NOMO-1 treated with dmso at 0.1 percent for 144 hours (cell line): ENCODE measurements around the gene INPP4A.

Experiments used
- DNase-seq: peaks from one replicate; lab custom pipeline; 2025; ENCODE audit not compliant: unreplicated experiment; lab: John Stamatoyannopoulos, UW

The INPP4A gene

DNA sequence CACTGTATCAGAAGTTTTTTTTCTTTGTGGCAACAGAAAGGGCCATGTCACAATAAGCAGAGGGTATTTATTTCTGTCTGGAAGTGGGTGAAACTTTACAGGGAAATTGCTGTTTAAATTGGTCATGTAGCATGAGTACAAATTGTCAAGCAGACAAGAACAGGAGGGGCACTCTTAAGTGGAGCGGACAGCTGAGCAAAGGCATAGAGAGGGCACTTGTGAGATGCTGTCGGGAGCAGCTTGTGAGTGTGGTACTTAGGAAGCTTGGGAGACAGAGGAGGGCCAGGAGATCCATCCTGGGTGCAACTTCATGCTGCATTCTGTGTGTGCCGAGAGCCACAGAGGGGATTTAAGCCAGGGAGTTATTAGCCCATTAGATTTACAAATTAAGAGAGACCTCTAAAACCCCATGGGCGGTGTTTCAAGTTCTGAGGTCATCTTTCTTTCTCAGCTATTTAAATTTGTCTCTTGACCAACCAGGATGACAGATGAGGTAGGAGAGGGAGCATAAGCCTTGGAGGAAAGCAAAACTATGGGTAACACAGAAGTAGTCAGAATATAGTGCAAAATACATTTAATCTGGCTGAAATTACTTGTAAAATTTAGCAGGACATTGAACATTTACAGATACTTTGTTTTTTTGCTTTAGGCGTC lies 30.4 kb downstream of the INPP4A start:
- DNase-seq: no peak

DNA sequence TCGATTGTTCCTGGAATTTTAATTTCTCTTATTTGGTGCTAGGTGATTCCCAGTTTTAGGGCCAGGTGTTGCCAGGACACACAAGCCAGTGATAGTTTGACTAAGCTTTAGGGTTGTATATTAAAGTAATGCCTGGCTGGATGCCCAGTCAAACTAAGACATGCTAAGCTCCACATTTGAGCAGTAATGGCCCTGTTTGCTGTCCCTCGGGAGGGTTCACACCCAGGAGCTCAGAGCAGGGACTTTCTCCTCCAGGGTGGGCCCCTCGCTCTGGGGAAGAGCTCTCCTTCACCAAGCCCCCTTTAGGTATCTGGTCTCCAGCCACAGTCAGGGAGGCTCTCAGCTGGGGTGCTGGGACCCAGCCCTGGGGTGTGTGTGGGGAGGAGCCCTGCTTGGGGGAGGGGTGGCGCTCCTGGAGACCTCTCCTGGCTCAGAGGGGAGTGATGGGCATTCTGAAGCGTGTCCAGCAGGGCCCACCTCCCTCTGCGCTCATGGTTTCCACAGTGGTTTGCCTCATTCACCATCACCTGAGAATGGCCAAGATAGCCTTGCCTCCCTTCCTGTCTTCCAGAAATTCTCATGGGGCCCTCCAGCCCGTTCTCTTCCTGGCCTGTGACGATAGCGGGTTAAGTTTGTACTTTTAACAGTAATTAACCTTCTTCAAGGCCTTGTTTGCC lies 31.7 kb downstream of the INPP4A start:
- no peak for DNase-seq

DNA sequence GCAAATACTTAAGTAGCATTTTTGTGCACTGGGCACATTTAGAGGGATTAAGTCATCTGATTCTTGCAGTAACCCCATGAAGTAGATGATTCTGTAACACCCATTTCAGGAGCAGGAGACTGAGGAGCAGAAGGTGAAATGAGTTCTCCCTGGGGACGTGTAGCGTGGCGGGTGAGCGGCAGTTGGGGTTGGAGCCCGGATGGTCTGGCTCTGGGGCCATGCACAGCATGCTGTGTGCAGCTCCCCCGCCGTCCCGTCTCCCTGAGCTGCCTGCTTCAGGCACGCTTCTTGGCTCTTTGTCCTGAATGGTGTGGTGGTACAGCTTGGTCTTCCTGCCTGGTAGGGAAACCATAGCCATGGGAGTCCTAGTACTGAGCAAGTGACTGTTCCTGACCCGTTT lies 32.4 kb downstream of the INPP4A start:
- no peak for DNase-seq

DNA sequence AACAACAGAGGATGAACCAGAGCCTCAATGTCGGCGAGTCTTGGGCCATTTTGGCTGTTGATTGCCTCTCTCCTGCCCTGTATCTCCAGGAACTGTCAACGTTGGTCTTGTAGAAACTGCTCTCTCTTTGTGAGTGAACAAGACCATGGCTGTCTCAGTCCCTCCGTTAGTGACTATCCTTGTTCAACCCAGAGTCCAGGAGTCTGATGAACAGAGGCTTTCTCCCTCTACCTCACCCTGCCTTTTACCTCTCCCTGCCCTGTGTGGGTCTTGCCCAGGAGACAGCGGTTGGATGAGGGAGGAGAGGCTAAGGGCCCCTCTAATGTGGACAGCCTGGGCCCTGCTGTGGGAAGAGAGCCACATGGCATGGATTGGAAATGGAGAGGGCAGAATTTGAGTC lies 32.8 kb downstream of the INPP4A start:
- no peak for DNase-seq

DNA sequence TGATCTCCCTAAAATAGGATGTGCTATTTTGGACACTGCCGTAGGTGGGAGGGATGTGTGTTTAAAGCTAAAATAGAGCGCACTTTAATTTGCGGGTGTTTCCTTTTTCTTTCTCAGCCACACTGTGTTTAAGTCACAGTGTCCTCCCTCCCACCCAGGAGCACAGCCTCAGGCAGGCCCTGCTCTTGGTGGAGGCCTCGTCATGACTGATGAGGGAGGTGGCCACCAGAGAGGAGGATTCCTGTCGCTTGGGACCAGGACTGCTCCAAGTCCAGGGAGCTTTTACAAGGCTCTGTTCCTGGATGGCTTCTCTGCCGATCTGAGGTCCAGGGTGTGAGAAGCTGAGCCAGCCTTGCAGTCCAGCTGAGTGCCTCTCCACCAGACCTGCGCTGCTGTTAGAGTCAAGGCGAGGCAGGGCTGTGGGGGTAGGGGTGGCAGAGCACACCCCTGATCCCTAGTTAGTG lies 33.5 kb downstream of the INPP4A start:
- DNase-seq: peak; percentile 58

DNA sequence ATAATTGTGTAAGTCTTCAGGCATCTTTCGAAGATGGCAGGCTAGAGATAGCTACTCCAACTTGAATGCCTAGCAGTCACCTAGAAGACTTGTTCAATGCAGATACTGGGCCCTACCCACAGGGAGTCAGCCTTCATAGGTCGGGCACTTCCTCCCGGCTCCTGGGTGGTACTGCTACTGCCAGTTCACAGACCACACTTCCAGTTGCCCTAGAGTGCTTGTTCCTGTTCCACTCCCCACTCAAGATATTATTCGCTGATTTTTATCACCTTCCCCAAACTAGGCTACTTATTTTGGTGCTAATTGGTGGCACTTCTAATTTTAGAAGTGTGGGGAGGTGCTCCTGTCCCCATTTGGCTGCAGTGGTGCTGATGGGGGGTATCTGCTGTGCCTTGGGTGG lies 34.2 kb downstream of the INPP4A start:
- no peak for DNase-seq

DNA sequence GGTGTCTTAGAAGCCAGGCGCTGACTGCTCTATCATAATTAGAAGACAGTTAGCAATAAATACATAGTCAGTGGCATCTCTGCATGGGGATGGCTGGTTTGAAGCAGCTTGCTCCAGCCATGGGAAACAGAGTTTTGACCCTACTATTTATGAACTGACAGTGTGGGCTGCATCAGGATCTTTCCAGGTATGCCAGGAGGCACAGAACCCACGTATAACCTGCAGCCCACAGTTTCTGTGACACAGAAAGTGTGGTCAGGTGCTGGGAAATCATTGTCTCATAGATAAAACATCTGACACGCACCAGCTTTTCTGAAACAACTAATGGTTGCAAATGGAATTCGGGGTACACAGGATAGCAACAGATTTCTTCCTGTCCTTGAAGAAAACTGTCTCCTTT lies 34.7 kb downstream of the INPP4A start:
- DNase-seq: no peak

DNA sequence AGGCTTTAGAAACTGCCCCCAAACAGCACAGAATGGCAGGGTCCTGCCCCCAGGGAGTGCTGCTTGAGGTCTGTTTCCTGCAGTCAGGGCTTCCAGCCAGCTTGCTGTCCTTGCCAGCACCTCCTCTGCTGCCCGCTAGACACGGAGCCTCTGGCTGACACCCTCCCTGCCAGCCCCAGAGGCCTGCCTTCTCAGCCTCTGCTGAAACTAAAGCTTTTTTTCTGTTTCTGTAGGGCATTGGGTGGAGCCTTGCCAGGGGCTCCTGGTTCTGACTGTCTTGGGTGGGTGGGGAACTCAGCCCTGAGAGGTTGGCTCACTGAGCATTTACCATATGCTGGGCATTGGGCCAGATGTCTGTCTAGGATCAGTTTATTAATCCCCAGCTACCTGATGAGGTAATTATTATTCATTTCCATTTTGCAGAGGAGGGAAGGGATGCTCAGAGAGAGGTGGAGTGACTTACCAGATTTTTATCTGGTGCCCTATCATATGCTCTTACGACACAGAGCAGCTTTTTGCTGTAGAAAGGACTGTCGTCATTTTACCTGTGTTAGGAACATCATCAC lies 35.4 kb downstream of the INPP4A start:
- no peak for DNase-seq

DNA sequence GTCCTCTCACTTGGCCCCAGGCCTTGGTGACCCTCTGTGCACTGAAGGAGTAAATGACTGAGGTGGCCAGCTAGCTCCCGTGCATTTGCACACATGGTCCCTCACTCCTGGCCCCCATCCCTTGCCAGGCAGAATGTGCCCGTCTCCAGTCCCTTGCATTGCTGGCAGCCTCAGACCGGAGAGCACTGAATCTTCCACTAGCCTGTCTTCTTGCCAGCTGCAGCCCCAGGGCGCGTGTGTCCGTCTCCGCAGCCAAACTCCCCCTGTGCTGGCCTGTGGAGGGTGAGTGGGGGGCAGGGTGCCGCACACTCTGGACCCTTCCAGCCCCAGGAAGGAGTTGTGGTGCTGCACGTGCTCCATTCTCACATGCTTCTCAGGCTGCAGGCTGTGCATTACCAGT lies 35.9 kb downstream of the INPP4A start:
- DNase-seq: no peak

DNA sequence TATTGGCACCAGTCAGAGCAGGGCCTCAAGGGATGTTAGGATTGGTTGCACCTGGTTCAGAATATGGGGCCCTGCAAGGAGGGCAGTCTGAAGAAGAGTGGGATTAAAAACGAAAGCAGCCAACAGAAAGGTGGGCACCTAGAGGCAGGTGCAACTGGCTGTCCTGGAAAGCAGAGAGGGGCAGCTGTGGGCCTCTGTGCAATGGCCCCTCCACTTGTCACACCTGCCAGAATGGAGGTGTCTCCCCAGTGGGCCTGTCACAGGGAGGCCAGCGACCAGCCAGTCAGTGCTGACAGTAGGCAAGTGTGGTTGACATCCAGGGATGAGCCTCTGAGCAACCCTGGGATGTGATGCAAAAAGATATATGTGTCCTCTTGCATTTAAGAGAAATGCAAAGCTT lies 37.7 kb downstream of the INPP4A start:
- no peak for DNase-seq

DNA sequence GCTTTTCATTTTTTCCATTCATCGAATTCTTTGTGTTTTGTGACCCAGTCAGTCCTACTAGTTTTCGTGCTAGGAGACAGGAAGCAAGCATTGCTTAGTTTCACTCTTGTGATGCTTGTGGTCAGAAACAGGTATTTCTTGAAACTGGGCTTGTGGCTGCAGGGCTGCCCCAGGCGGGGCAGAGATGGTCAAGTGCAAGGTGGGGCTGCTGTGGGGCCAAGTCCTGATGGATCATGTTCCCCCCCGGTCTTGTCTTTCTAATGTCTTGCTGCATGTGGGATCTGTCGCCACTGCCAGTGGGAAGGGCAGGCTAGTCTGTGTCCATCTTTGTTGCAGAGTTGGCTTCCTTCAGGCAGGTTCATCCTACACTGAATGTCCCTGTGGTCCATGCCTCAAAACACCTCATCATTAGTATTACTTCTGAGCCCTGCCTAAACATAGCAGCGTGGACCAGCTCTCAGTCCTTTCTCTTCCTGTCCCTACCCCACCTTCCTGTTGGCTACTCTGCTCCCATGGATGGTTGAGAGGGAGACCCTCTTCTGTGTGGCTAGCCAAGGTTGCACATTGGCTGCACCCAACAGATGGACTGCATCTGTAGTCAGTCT lies 38.7 kb downstream of the INPP4A start:
- DNase-seq: no peak

DNA sequence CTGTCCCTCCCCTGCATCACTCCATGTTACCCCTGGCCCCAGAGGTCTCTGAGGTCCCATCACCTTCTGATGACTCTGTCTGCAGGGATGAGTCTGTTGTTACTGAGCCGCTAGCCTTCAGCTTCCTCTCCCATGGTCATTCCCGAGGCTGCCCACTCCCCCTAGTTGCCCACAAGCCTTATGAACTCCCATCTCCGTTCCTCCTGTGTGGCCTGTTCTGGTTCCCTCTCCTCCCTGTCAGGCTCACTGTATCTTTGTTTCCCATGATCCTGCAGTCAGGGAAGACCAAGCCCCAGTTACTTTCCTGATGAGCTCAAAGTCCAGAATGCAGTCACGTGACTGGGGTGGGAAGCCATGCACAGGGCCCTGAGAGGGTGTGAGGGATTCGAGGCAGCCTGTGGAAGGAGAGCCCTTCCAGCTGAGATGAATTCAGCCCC lies 39.5 kb downstream of the INPP4A start:
- DNase-seq: no peak

DNA sequence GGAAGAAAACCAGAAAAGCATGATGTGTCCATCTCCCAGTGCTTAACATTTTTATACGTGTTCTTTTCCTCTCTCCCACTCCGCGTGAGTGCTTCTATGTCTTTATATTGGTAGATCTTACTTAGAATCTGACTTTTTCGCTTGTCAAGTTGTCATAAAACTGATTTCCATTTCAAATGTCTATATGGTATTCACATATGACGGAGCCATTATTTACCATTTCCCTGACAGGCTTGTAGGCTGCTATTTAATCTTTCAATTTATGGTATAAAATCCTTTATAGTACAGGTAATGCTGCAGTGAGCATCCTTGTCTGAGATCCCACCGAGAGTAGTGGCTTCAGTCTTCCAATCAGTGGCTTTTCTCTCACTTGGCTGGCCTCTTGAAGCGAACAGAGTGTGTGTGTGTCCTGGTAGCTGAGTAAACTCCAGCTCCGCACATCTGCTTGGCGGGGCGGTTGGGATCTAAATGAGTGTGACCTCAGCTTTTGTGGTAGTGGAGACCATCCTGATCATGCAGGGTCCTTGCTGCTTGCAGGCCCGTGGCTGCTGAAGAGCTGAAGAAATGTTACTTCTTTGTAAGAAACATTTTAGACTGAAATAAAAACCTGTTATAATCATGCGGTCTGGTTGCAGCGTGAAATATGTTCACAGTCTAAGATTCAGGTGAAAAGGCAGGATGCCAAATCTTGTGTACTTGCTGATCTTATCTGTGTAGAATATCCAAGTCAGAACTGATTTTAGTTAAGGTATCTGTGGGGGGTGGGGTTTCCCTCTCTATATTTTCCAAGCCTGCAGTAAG lies 40.2 kb downstream of the INPP4A start:
- DNase-seq: no peak

DNA sequence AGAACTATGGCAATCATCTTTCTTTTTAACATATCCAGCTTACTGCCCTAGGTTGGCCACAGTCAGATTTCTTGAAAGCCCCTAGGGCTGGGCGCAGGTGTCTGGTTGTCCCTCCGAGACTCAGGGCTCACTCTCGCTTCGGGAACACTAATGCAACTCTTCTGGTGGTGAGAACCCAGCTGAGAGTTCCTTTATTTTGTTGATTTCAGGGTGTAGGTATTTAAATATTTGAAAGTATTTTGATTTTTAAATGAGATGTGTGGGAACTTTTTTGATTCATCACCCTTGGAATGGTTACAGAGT lies 40.7 kb downstream of the INPP4A start:
- no peak for DNase-seq

DNA sequence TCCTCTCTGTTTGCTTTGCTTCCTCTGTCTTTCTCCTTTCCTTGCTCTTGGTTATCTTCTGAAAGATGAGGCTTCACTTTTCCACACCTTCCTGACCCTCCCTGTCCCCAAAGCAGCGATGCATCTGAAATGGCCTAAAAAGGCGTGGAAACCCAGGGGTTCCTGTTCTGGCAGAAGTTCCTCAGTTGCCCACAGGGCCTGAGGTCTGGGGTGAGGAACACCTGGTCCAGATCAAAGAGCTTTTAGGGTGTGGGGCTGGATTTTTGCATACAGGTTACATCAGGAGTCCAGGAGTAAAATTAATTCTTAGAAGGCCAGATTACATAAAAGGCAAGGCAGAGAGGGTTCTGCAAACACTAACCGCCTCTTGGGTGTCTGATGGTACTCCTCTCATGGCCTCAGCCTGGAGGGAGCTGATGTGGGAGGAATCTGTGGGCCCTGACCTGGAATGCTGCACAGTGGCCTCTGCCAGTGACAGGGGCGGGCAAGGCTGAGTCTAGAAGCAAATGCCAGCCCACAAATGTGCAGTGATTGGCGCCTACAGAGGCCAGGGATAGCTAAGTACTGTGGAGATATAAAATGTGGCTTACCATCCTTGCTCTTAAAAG lies 41.8 kb downstream of the INPP4A start:
- DNase-seq: no peak

DNA sequence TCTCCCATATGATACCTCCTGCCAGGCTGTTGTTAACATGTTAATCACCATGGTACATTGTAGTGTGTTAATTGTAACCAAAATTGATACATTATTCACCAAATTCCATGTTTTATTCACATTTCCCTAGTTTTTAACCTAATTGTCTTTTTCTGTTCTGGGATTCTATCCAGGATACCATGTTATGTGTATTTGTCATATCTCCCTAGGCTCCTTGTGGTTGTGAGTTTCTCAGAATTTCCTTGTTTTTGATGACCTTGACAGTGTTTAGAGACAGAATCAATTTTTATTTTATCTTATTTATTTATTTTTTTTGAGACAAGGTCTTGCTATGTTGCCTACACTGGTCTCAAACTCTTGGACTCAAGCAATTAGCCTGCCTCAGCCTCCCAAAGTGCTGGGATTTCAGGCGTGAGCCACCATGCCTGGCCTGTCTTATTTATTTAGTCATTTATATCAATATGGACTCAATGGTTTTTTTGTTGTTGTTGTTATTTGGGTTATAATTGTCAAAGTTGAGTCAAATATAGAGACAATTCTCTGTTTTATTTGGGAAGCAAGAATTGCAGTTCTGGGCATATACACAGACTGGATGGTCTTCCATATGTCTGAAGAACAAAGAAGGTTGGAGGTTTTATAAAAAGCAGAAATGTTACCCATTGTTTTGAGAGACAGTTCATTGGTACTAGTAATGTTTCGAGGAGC lies 42.6 kb downstream of the INPP4A start:
- DNase-seq: no peak

DNA sequence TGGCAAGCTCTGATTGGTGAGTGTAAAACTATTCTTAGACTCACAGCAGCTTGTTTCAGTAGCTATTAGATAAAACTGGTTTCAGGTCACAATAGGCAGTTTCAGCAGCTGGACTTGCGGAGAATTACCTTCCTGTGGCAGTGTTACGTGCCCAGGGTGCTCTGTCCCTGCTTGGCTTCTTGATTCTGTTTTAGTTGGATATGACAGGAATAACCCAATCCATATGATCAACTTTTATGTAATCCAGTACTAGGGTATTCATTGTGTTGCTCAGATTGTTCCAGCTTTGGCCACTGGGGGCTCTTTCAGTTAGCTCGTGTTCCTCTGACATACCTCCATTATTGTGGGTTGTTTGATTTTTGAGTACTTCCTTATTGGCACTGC lies 43.1 kb downstream of the INPP4A start:
- peak; percentile 18 for DNase-seq

DNA sequence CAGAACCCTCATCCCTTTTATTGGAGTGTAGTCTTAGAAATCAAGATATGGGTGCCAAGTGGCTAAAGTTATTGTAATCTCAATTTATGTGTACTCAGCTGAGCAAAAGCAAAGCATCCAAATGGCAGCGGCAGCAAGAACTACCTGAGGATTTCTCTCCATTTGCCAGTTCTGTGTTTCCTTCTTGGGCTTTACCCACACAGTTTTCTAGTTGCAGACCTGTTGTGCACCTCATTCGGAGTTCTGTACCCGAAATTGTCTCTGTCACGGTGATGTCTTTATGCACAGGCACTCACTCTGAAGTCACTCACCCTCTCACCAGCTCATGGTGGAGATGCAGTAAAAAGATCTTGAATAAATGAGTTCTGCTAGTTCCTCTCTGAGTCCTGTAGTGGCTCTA lies 43.6 kb downstream of the INPP4A start:
- no peak for DNase-seq

DNA sequence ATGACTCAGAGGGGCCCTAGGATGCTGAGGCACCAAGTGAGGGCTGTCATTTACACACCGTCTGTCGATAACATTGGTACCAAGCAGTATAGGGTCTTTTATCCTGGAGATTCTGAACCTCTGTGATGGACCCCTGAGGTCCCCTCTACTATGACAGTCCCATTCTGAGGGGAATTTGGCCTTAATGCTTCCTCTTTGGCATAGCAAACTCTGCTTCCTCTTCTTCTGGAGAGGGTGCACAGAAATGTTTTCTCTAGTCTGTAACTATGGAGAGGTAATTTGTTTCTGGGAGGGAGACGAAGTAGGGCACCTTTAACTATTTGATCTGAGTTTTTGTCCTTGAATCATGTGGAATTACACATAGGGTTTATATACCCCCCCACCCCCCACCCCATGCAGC lies 44.8 kb downstream of the INPP4A start:
- no peak for DNase-seq
